ENCODE data around the gene C16orf89.
A peak's percentile ranks its signal among the peaks of the same experiment; 100 is the strongest.

C16orf89 gene

GRCh38 chr16:5041600-5042133 lies 24.1 kb downstream of the C16orf89 start:
- TF ChIP-seq CTCF (IDR thresholded peaks at IDR 0.05; ENCODE audit: low read depth, low read length) = no peak
- peak; percentile 64 for DNase-seq (ENCODE audit: low read depth, low spot score)
- H3K4me3 ChIP-seq (ENCODE audit: low read depth, low read length) = no peak overlapping the region
- in situ Hi-C loops (cut with HindIII; ENCODE audit: low sequenced_read_pairs) = no loop called here

GRCh38 chr16:5040451-5040850 lies 25.3 kb downstream of the C16orf89 start:
- in situ Hi-C loops (cut with HindIII; ENCODE audit: low sequenced_read_pairs) = no loop called here
- no peak overlapping the region for H3K4me3 ChIP-seq (ENCODE audit: low read depth, low read length)
- DNase-seq (ENCODE audit: low read depth, low spot score) = no peak
- no peak for TF ChIP-seq CTCF (IDR thresholded peaks at IDR 0.05; ENCODE audit: low read depth, low read length)

- in situ Hi-C loops (cut with HindIII; ENCODE audit: low sequenced_read_pairs) = no loop called here
- TF ChIP-seq CTCF (IDR thresholded peaks at IDR 0.05; ENCODE audit: low read depth, low read length) = no peak
- H3K4me3 ChIP-seq (ENCODE audit: low read depth, low read length) = no peak overlapping the region
- no peak for DNase-seq (ENCODE audit: low read depth, low spot score)
Observed at GRCh38 chr16:5036228-5037156, 29.3 kb downstream of the C16orf89 start.

DNA sequence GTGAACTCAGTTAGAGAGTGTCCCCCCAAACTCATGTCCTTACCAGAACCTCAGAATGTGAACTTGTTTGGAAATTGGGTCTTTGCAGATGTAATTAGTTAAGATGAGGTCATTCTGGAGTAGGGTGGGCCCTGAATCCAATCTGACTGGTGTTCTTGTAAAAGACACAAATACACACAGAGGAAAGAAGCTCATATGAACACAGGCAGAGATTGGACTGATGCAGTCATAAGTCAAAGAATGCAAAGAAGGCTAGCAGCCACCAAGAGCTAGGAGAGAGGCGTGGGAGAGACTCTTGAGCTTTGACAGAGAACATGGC lies 29.9 kb downstream of the C16orf89 start:
- no peak overlapping the region for H3K4me3 ChIP-seq (ENCODE audit: low read depth, low read length)
- TF ChIP-seq CTCF (IDR thresholded peaks at IDR 0.05; ENCODE audit: low read depth, low read length) = no peak
- DNase-seq (ENCODE audit: low read depth, low spot score) = no peak
- in situ Hi-C loops (cut with HindIII; ENCODE audit: low sequenced_read_pairs) = no loop called here

GRCh38 chr16:5034167-5034523 lies 31.6 kb downstream of the C16orf89 start:
- TF ChIP-seq CTCF (IDR thresholded peaks at IDR 0.05; ENCODE audit: low read depth, low read length) = no peak
- in situ Hi-C loops (cut with HindIII; ENCODE audit: low sequenced_read_pairs) = no loop called here
- H3K4me3 ChIP-seq (ENCODE audit: low read depth, low read length) = peak overlapping the region; percentile 77
- no peak for DNase-seq (ENCODE audit: low read depth, low spot score)

DNA sequence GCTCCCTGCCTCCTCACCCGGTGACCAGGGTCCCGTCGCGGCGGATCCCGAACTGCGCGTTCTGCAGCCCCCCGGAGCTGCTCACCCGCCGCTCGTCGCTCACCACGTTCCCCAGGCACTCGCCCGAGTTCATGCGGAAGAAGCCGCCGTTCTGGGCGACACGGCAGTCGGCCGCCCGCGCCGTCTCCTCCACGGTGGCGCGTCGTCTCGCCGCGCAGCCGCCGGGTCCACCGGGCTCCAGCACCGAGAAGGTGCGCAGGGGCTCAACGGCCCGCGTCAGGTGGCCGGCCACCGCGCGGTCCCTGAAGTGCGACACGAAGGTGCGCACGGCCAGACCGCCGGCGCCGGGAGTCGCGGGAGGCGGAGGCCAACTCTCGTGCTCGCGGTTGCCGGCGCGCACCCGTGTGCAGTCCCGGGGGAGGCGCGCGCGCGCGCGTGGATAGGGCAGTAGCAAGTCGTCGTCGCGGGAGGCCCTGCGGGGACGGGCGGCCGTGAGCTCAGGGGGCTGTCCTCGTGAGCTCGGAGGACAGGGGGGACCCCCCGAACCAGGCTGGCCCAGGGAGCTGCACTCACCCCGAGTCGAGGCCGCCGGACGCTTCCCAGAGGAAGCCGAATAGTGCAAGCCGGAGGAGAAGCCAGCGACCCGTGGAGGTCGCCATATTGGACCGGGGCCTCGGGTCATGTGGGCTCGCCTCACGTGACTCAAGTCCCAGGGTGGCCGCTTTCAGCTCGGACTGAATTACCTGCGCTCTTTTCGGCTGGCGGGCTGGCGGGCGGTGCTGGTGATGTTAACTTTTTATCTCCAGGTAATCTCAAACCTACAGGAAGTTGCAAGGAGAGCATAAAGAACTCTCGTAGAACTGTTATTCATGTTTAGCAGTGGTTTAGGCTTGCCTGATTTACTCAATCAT lies 32.2 kb downstream of the C16orf89 start, which contains the start of gene NAGPA:
Gene NAGPA (minus strand): TSS at position 680 of the 911 bp plus-strand sequence. CDS start 21 bp downstream, at position 659.
- peak within 1 kb of the TSS; percentile 77 for H3K4me3 ChIP-seq (ENCODE audit: low read depth, low read length)
- peak; percentile 85 for DNase-seq (ENCODE audit: low read depth, low spot score)
- TF ChIP-seq CTCF (IDR thresholded peaks at IDR 0.05; ENCODE audit: low read depth, low read length) = no peak
- in situ Hi-C loops (cut with HindIII; ENCODE audit: low sequenced_read_pairs) = no loop called here

Measured in astrocyte of the spinal cord (primary cell).